ENCODE data around the gene CCNB1IP1.
A peak's percentile ranks its signal among the peaks of the same experiment; 100 is the strongest.
"Not testable (repeated sequence)": the region's sequence is repeated elsewhere in the genome, so short reads cannot be mapped to it uniquely, and the experiment has no call there.

Gene CCNB1IP1

GRCh38 chr14:20332788-20333493, at the start of gene CCNB1IP1:
Gene CCNB1IP1 (minus strand): TSS chr14:20333279. CDS start chr14:20316523, 16,756 bp downstream.
- DNase-seq: peak; percentile 87

GRCh38 chr14:20382526-20382925, 49.4 kb upstream of the CCNB1IP1 start:
- no peak for DNase-seq

- DNase-seq: no peak
Observed at GRCh38 chr14:20381341-20381740, 48.3 kb upstream of the CCNB1IP1 start.

GRCh38 chr14:20380681-20381080, 47.6 kb upstream of the CCNB1IP1 start:
- no peak for DNase-seq

GRCh38 chr14:20379743-20380142, 46.7 kb upstream of the CCNB1IP1 start:
- no peak for DNase-seq

GRCh38 chr14:20377171-20377570, 44.1 kb upstream of the CCNB1IP1 start:
- DNase-seq: no peak

GRCh38 chr14:20376071-20376588, 43.1 kb upstream of the CCNB1IP1 start:
- no peak for DNase-seq

GRCh38 chr14:20375471-20375870, 42.4 kb upstream of the CCNB1IP1 start:
- DNase-seq: no peak

- no peak for DNase-seq
Observed at GRCh38 chr14:20372796-20373195, 39.7 kb upstream of the CCNB1IP1 start.

GRCh38 chr14:20365928-20366327, 32.8 kb upstream of the CCNB1IP1 start:
- no peak for DNase-seq

GRCh38 chr14:20358474-20358873, 25.4 kb upstream of the CCNB1IP1 start:
- DNase-seq: not testable (repeated sequence)

GRCh38 chr14:20356422-20356821, 23.3 kb upstream of the CCNB1IP1 start:
- DNase-seq: no peak

GRCh38 chr14:20350860-20351259, 17.8 kb upstream of the CCNB1IP1 start:
- DNase-seq: no peak

GRCh38 chr14:20350282-20350681, 17.2 kb upstream of the CCNB1IP1 start:
- DNase-seq: no peak

GRCh38 chr14:20347747-20348146, 14.7 kb upstream of the CCNB1IP1 start:
- no peak for DNase-seq

- DNase-seq: no peak
Observed at GRCh38 chr14:20346713-20347112, 13.6 kb upstream of the CCNB1IP1 start.

- no peak for DNase-seq
Observed at GRCh38 chr14:20345366-20345765, 12.3 kb upstream of the CCNB1IP1 start.

- DNase-seq: no peak
Observed at GRCh38 chr14:20343862-20344220, 10.8 kb upstream of the CCNB1IP1 start.

- DNase-seq: peak; percentile 99
Observed at GRCh38 chr14:20343092-20343861, 10.2 kb upstream of the CCNB1IP1 start, which contains the start of gene PARP2. Gene PARP2 (plus strand): TSS chr14:20343635. CDS start chr14:20343642, 7 bp downstream.

GRCh38 chr14:20341646-20342045, 8.6 kb upstream of the CCNB1IP1 start:
- no peak for DNase-seq

GRCh38 chr14:20341032-20341431, 8.0 kb upstream of the CCNB1IP1 start:
- not testable (repeated sequence) for DNase-seq

- DNase-seq: no peak
Observed at GRCh38 chr14:20334017-20334416, 938 bp upstream of the CCNB1IP1 start.

GRCh38 chr14:20333494-20333841, 389 bp upstream of the CCNB1IP1 start:
- no peak for DNase-seq

- DNase-seq: no peak
Observed at GRCh38 chr14:20332431-20332787, 670 bp downstream of the CCNB1IP1 start.
